NB4 (cell line): Measurements from ENCODE around the gene GOLT1A.

Experiments used
- DNase-seq: peaks from one replicate; pipeline ENCODE4 v3.0.0; 2010; ENCODE audit warnings: low read depth
- H3K4me3 ChIP-seq: one replicate; pipeline ENCODE4 v1.5.1; 2011; ENCODE audit warnings: mild to moderate bottlenecking, low read depth, low read length, moderate library complexity
- CTCF ChIP-seq: IDR thresholded peaks from one replicate; pipeline ENCODE4 v1.5.1; 2012; ENCODE audit warnings: low read depth, low read length
- MAX ChIP-seq: IDR thresholded peaks from 2 replicates; pipeline ENCODE4 v1.6.1; 2011; ENCODE audit warnings: low read depth, low read length
- MYC ChIP-seq: IDR thresholded peaks from 2 replicates; pipeline ENCODE4 v1.6.1; 2011; ENCODE audit warnings: low read depth, low read length
- POLR2A ChIP-seq: IDR thresholded peaks from 2 replicates; pipeline ENCODE4 v1.6.1; 2011; ENCODE audit warnings: mild to moderate bottlenecking; ENCODE audit not compliant: insufficient read length; ENCODE audit errors: extremely low read depth

Gene GOLT1A

DNA sequence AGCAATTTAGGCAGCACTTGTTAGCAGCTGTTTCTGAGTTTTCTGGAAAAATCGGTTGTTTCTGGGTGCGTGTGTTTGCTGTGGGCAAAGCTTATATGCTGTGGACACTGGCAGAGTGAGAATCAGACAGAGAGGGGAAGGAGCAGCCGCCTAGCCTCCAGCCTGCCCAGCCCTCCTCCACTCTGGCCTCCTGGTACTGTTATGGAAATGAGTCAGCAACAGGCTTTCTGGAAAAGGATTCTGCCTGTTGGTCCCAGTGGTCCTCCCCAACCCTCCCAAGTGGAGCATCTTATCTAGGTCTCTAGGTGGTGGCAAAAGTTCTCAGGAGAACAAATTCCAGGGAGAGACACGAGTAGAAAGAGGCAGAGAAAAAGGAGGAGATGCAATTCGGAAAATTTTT lies 42.2 kb upstream of the GOLT1A start:
- no peak for DNase-seq
- TF ChIP-seq MYC: no peak
- no peak for TF ChIP-seq MAX
- no peak for TF ChIP-seq CTCF
- no peak for TF ChIP-seq POLR2A
- no peak overlapping the region for H3K4me3 ChIP-seq

- H3K4me3 ChIP-seq: no peak overlapping the region
- DNase-seq: no peak
- TF ChIP-seq POLR2A (no peak), MYC (no peak), MAX (no peak), CTCF (no peak)
Observed at GRCh38 chr1:204255225-204255624, 41.4 kb upstream of the GOLT1A start.

GRCh38 chr1:204254031-204254661 lies 40.4 kb upstream of the GOLT1A start:
- peak; percentile 48 for DNase-seq
- TF ChIP-seq MYC (no peak), CTCF (no peak), POLR2A (no peak), MAX (no peak)
- no peak overlapping the region for H3K4me3 ChIP-seq

GRCh38 chr1:204251926-204252689 lies 38.3 kb upstream of the GOLT1A start:
- no peak for TF ChIP-seq POLR2A
- TF ChIP-seq MAX: no peak
- TF ChIP-seq MYC: no peak
- DNase-seq: no peak
- H3K4me3 ChIP-seq: no peak overlapping the region

- TF ChIP-seq POLR2A: no peak
- TF ChIP-seq MAX: no peak
- TF ChIP-seq CTCF: no peak
- TF ChIP-seq MYC: no peak
- DNase-seq: no peak
- no peak overlapping the region for H3K4me3 ChIP-seq
Observed at GRCh38 chr1:204251286-204251685, 37.5 kb upstream of the GOLT1A start.

DNA sequence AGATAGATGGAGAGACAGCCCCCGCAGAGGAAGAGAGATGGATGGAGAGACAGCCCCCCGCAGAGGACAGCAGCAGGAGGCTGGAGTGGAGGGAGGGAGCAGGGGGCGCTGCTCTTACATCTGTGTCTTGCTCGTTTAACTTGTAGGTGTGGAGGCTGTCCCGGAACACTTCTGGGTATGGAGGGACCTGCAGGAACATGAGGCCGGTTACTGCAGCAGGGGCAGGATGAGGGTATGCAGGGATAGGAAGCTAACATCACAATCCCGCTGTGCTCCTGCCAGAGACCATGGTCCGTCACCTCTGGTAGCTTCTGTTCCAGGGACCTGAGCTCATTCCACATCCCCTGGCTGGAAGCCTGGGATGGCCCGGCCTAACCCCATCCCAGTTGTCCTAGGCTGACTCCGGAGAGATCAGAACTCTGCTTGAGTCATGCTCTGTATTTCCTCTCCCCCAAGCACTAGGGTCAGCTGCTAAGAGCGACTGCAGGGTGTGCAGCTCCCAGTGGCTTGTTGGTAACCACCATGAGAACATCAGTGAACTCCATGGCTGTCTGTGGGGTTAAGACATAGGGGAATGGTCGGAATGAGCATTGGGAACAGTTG lies 36.7 kb upstream of the GOLT1A start:
- DNase-seq: no peak
- TF ChIP-seq MYC: no peak
- no peak for TF ChIP-seq CTCF
- TF ChIP-seq MAX: no peak
- no peak for TF ChIP-seq POLR2A
- no peak overlapping the region for H3K4me3 ChIP-seq
